Measurements from ENCODE around the gene KNL1.
"Not testable (repeated sequence)": the region's sequence is repeated elsewhere in the genome, so short reads cannot be mapped to it uniquely, and the experiment has no call there.

The KNL1 gene

GRCh38 chr15:40578892-40579291 is 15.2 kb upstream of the KNL1 start:
- no peak for FAIRE-seq
- no peak for DNase-seq (ENCODE audit: insufficient read length, low spot score)

- not testable (repeated sequence) for FAIRE-seq; DNase-seq (ENCODE audit: insufficient read length, low spot score)
Observed at GRCh38 chr15:40581796-40582195, 12.3 kb upstream of the KNL1 start.

GRCh38 chr15:40582726-40583246 is 11.3 kb upstream of the KNL1 start:
- DNase-seq (ENCODE audit: insufficient read length, low spot score), result no peak
- no peak for FAIRE-seq

DNA sequence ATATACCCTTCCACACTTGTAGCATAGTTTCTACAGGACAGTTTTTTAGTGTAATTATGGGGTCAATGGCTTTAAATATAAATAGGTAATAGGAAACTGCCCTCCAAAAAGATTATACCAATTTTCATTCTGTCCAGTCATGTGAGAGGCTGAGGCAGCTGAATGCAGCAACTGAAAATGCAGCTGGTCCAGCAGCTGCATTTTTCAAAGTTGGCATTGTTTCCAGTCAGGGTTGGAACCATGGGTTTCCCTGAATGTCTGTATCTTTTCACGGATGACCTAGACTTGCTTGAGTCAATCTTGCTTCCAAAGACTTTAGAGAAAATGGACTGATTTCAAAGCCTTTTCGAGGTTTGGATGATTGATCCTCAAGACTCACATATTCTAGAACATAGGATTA is 9.9 kb upstream of the KNL1 start:
- no peak for FAIRE-seq
- DNase-seq (ENCODE audit: insufficient read length, low spot score), result no peak

- no peak for FAIRE-seq
- no peak for DNase-seq (ENCODE audit: insufficient read length, low spot score)
Observed at GRCh38 chr15:40590667-40591050, 3.4 kb upstream of the KNL1 start.

DNA sequence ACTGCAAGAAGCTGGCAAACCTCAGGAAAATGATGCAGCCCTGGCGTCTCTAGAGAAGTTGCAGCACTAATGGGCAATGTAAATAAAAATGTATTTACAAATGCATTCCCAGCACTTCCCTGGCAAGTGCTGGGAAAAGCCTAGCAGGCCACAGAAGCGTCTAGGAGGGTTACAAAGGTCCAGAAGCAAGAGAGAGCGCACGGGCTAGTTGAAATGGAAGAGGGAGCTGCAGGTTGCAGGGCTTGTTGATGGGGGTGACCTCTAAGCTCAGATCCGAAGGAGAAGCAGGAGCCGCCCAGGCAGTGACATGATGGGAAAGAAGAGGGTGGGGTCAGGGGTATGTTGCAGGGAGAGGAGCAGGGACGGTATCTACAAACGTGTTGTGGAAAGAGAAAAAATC is 2.7 kb upstream of the KNL1 start:
- no peak for FAIRE-seq
- no peak for DNase-seq (ENCODE audit: insufficient read length, low spot score)

DNA sequence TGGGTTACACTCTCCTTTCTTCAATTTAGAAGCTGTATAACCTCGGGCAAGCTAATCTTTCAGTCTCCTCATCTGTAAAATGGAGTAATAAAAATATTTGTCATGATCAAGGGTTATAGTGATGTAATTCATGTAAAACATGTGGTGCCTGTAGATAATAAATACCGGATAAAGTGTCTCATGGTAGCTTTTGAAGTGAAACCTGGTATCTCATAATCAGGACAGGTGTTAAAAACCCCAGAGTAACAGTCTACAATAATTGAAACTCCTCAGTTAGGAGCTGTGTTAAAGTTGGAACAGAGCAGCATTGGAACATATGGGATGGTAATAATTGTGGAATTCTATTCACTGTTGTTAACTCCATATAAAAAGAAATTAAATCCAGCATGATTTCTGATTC is 884 bp upstream of the KNL1 start:
- DNase-seq (ENCODE audit: insufficient read length, low spot score) (no peak), FAIRE-seq (no peak)

- DNase-seq (ENCODE audit: insufficient read length, low spot score) (peak; percentile 19), FAIRE-seq (peak; percentile 74)
Observed at GRCh38 chr15:40594429-40594836, 384 bp downstream of the KNL1 start.

DNA sequence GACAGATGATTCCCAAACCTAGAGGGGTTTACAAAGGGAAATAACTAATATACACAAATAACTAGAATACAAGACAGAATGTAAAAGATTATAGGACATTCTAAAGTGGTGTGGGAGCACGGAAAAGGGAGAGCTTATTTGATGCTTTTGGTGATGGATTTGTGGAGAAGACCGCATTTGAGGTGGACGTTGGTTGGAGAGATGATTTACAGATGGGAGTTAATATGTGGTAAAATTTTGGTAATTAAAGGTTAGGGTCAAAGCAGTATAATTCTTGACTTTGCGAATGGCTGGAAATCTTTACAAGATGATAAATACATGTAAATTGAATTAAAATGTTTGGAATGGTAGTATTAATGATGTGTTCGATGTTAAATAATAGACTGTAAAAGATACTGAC is 1.2 kb downstream of the KNL1 start:
- DNase-seq (ENCODE audit: insufficient read length, low spot score), result no peak
- no peak for FAIRE-seq

- no peak for FAIRE-seq
- DNase-seq (ENCODE audit: insufficient read length, low spot score), result no peak
Observed at GRCh38 chr15:40595773-40596172, 1.7 kb downstream of the KNL1 start.

DNA sequence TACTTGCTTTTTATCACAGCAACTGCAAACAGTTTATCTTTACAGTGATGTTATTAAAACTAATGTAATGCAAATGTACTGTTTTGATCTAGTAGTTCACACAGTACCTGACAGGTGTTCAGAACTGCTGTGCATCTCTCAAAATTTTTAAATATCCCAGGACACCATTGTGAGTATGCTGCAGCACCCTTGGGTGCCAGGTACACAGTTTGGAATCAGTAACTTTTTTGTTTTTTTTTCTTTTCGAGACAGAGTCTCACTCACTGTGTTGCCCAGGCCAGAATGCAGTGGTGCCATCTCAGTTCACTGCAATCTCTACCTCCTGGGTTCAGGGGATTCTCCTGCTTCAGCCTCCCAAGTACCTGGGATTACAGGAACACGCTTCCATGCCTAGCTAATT is 3.0 kb downstream of the KNL1 start:
- FAIRE-seq (no peak), DNase-seq (ENCODE audit: insufficient read length, low spot score) (no peak)

DNA sequence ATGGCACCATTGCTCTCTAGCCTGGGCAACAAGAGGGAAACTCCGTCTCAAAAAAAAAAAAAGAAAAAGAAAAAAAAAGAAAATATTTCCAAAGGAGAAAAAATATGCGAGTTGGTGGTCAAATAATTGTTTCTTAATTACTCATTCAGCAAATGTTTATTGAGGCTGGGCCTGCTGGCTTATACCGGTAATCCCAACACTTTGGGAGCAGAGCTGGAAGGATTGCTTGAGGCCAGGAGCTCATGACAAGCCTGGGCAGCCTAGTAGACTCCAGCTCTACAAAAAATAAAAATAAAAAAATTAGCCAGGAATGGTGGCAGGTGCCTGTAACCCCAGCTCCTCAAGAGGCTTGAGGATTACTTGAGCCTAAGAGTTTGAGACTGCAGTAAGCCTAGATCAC is 4.1 kb downstream of the KNL1 start:
- FAIRE-seq, result no peak
- no peak for DNase-seq (ENCODE audit: insufficient read length, low spot score)

- no peak for FAIRE-seq
- no peak for DNase-seq (ENCODE audit: insufficient read length, low spot score)
Observed at GRCh38 chr15:40598672-40599071, 4.6 kb downstream of the KNL1 start.

DNA sequence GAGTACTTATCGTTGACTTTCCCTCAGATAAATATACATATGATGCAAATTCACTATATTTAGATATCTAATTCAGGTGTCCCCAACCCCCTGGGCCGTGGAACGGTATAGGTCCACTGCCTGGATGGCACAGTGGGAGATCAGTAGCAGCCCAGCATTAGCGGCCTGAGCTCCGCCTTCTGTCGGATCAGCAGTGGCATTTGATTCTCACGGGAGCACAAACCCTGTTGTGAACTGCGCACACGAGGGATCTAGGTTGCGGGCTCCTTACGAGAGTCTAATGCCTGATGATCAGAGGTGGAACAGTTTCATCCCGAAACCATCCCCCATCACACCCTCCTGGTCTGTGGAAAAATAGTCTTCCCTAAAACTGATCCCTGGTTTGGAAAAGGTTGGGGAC is 6.9 kb downstream of the KNL1 start:
- no peak for DNase-seq (ENCODE audit: insufficient read length, low spot score)
- FAIRE-seq, result no peak

- FAIRE-seq, result no peak
- DNase-seq (ENCODE audit: insufficient read length, low spot score), result no peak
Observed at GRCh38 chr15:40603935-40604334, 9.9 kb downstream of the KNL1 start.

- FAIRE-seq (no peak), DNase-seq (ENCODE audit: insufficient read length, low spot score) (no peak)
Observed at GRCh38 chr15:40613080-40613479, 19.0 kb downstream of the KNL1 start.

GRCh38 chr15:40618023-40618422 is 24.0 kb downstream of the KNL1 start:
- FAIRE-seq, result no peak
- no peak for DNase-seq (ENCODE audit: insufficient read length, low spot score)

GRCh38 chr15:40618906-40619305 is 24.9 kb downstream of the KNL1 start:
- DNase-seq (ENCODE audit: insufficient read length, low spot score) (no peak), FAIRE-seq (no peak)

DNA sequence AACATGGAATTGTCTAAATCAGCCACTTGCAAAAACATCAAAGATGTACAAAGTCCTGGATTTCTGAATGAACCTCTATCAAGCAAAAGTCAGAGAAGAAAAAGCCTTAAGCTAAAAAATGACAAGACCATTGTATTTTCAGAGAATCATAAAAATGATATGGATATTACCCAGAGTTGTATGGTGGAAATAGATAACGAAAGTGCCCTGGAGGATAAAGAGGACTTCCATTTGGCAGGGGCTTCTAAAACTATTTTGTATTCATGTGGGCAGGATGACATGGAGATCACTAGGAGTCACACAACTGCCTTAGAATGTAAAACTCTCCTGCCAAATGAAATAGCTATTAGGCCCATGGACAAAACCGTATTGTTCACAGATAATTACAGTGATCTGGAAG is 29.3 kb downstream of the KNL1 start:
- DNase-seq (ENCODE audit: insufficient read length, low spot score) (no peak), FAIRE-seq (peak; percentile 11)

GRCh38 chr15:40630313-40630712 is 36.3 kb downstream of the KNL1 start:
- no peak for FAIRE-seq
- no peak for DNase-seq (ENCODE audit: insufficient read length, low spot score)

GRCh38 chr15:40633178-40633577 is 39.1 kb downstream of the KNL1 start:
- DNase-seq (ENCODE audit: insufficient read length, low spot score), result no peak
- FAIRE-seq, result no peak

DNA sequence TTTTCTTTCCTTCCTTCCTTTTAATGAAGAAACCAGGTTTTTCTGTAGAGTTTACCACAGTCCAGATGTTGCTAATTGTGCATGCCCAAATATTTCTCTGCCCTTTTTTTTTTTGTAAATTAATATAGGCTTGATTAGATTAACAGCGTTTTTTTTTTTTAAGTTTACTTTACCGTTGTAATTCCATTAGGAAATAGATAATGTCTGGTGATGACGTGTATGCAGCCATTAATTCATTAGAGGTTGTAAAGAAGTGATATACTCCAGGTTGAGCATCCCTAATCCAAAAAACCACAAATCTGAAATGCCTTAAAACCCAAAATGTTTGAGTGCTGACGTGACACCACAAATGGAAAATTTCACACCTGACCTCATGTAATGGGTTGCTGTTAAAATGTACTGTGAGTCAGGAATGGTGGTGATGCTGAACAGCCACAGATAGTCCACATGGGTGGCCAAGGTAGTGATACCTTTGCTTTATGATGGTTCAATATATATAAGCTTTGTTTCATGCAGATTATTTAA is 43.2 kb downstream of the KNL1 start:
- DNase-seq (ENCODE audit: insufficient read length, low spot score) (no peak), FAIRE-seq (no peak)

- FAIRE-seq, result no peak
- DNase-seq (ENCODE audit: insufficient read length, low spot score), result no peak
Observed at GRCh38 chr15:40639677-40640076, 45.6 kb downstream of the KNL1 start.

Data from GM19239 (cell line).